Testis (tissue), 3 donors: ENCODE data around the gene BASP1. TPM values are rescaled to one million over a fixed set of nuclear protein-coding genes. Genes with fewer than 3 reads are reported as not detected.

Experiments used
- DNase-seq: peaks from one replicate; pipeline ENCODE4 v3.0.0-alpha.2; 2019
- H3K27ac ChIP-seq, 2 donors: fragments of 200-600 bp; sonication (generic); one replicate each; pipeline ENCODE4 v1.5.1; 2019
- H3K27me3 ChIP-seq: fragments of 200-600 bp; sonication (generic); one replicate; pipeline ENCODE4 v1.5.1; 2019
- H3K36me3 ChIP-seq: fragments of 200-600 bp; sonication (generic); one replicate; pipeline ENCODE4 v1.5.1; 2017; ENCODE audit warnings: low read depth; ENCODE audit errors: missing control alignments
- H3K4me1 ChIP-seq: fragments of 200-600 bp; sonication (generic); one replicate; pipeline ENCODE4 v1.5.1; 2019
- H3K4me3 ChIP-seq, 2 donors: fragments of 200-600 bp; sonication (generic); one replicate each; pipeline ENCODE4 v1.5.1; 2017 to 2019
- H3K9me3 ChIP-seq: fragments of 200-600 bp; sonication (generic); one replicate; pipeline ENCODE4 v1.5.1; 2017
- POLR2A ChIP-seq: fragments of 450-650 bp; IDR thresholded peaks from one replicate; pipeline ENCODE4 v1.6.1; 2017; ENCODE audit warnings: antibody characterized with exemption, mild to moderate bottlenecking, moderate library complexity
- WGBS, 2 donors: methylation state at CpG; one replicate each; pipeline ENCODE4 v1.1.5; 2018; 5-methylcytosine and 5-hydroxymethylcytosine counted together
- intact Hi-C: fragments of 100-400 bp; cut with DNase I; formaldehyde crosslinking; loops from one replicate; pipeline ENCODE4 v1.15.1; 2023; ENCODE audit warnings: low total_unique reads
- polyA plus RNA-seq: library from polyadenylated mRNA; stranded (reverse); fragments of 350-450 nt; fragmentation: Illumina TruSeq; extraction: RNeasy Lipid Tissue Mini Kit (QIAGEN cat#74804); gene quantifications from one replicate; pipeline ENCODE4 v1.2.3, GENCODE V29; 2014; ENCODE audit warnings: low read depth, low replicate concordance; ENCODE audit not compliant: insufficient read depth
- total RNA-seq, 2 donors: library from RNA; depleted of rRNA; stranded (reverse); fragments of >200 nt; gene quantifications; one replicate each; pipeline ENCODE4 v1.2.3, GENCODE V29; 2016
- TF ChIP-seq, protein P1 (sequence below), 3 experiments: fragments of 450-650 bp in 2 of 3; fragments of 200-600 bp in 1 of 3; sonication (generic) in 1 of 3; IDR thresholded peaks; one replicate each; pipeline ENCODE4 v1.5.1; 2016 to 2019; ENCODE audit warnings: antibody characterized with exemption in 3 of 3, mild to moderate bottlenecking in 2 of 3, moderate library complexity in 1 of 3

The BASP1 gene
- total and polyA plus RNA-seq, 3 donors from 2014 or later, result 2.1 to 5.6 (median 2.6) TPM

DNA sequence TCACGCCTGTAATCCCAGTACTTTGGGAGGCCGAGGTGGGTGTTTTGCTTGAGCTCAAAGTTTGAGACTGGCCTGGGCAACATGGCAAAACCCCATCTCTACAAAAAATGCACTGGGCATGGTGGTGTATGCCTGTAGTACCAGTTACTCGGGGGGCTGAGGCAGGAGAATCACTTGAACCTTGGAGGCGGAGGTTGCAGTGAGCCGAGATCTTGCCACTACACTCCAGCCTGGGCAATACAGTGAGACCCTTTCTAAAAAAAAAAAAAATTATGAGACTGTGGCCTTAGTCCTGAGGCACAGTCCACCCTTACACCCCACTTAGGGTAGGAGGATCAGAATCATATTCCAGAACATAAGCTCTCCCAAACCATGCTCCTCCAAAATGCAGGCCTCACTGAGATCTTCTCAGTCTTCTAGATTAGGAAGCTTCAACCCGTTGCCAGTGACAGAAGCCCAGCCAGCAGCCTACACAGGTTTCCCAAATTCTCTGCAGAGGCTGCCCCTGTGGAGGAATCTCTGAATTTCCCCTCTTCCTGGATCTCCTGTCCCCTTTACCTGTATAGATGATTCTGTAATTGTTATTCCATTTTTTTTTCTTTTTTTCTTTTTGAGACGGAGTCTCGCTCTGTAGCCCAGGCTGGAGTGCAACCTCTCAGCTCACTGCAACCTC is 77.3 kb downstream of the BASP1 start:
- no peak overlapping the region for H3K4me3 ChIP-seq
- no peaks in the 10 kb centered on the region for H3K36me3 ChIP-seq
- H3K27ac ChIP-seq, result no peak overlapping the region
- TF ChIP-seq POLR2A, result no peak
- TF ChIP-seq, protein P1, sequence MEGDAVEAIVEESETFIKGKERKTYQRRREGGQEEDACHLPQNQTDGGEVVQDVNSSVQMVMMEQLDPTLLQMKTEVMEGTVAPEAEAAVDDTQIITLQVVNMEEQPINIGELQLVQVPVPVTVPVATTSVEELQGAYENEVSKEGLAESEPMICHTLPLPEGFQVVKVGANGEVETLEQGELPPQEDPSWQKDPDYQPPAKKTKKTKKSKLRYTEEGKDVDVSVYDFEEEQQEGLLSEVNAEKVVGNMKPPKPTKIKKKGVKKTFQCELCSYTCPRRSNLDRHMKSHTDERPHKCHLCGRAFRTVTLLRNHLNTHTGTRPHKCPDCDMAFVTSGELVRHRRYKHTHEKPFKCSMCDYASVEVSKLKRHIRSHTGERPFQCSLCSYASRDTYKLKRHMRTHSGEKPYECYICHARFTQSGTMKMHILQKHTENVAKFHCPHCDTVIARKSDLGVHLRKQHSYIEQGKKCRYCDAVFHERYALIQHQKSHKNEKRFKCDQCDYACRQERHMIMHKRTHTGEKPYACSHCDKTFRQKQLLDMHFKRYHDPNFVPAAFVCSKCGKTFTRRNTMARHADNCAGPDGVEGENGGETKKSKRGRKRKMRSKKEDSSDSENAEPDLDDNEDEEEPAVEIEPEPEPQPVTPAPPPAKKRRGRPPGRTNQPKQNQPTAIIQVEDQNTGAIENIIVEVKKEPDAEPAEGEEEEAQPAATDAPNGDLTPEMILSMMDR (IDR thresholded peaks at IDR 0.05), result no peak
- intact Hi-C loops, result no loop called here
- no peaks in the 10 kb centered on the region for H3K9me3 ChIP-seq
- WGBS, 2 donors, result 80 to 92% methylated on average over 8 of the region's 8 CpGs
- no peaks in the 10 kb centered on the region for H3K4me1 ChIP-seq
- H3K27me3 ChIP-seq, result no peaks in the 10 kb centered on the region
- no peak for DNase-seq

DNA sequence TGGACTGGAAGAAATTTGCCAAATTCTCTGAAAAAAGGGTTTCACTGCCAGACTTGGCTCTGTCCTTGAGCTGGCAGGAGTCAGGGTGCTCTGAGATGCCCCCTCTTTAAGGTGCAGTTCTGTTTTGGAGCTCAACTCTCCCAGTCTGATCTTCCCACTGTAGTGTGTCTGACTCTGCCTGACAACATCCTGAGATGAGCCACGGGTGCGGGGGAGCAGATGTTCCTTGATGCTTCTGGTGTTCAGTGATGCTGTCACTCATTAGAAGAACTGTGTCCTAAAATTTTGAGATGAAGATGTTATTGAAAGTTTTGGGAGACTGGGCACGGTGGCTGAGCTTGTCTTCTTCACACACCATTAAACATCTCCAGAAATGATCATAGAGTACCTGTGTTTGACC is 78.2 kb downstream of the BASP1 start:
- 82 to 90% methylated on average over 3 of the region's 3 CpGs for WGBS, 2 donors
- intact Hi-C loops, result no loop called here
- H3K27me3 ChIP-seq, result no peaks in the 10 kb centered on the region
- no peaks in the 10 kb centered on the region for H3K36me3 ChIP-seq
- H3K4me1 ChIP-seq, result no peaks in the 10 kb centered on the region
- no peaks in the 10 kb centered on the region for H3K9me3 ChIP-seq
- H3K4me3 ChIP-seq, result no peak overlapping the region
- no peak overlapping the region for H3K27ac ChIP-seq
- TF ChIP-seq POLR2A, result no peak
- TF ChIP-seq, protein P1 (IDR thresholded peaks at IDR 0.05), result no peak
- DNase-seq, result no peak

DNA sequence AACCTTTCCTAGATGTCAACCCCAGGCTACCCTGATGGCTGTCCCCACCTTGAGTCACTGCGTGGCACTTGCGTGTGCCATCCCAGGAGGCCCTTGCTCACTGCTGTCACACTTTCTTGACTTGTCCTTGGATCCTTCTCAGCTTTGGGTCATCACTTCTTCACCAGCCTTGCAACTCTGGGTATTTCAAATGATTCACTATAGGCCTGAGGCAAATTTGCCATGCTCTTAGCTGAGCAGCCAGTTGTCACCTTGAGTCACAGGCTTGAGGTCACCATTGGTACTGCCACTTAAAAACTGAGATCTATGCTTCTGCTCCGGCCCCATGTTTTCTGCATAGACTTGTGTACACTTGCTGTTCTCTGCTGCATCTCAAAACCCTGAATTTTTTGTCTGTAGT is 84.7 kb downstream of the BASP1 start:
- TF ChIP-seq, protein P1 (IDR thresholded peaks at IDR 0.05), result no peak
- no peak for TF ChIP-seq POLR2A
- no peaks in the 10 kb centered on the region for H3K27me3 ChIP-seq
- H3K9me3 ChIP-seq, result no peaks in the 10 kb centered on the region
- no peak overlapping the region for H3K27ac ChIP-seq
- DNase-seq, result no peak
- 85 to 94% methylated on average over 3 of the region's 3 CpGs for WGBS, 2 donors
- H3K4me3 ChIP-seq, result no peak overlapping the region
- H3K4me1 ChIP-seq, result no peaks in the 10 kb centered on the region
- intact Hi-C loops, result no loop called here
- no peaks in the 10 kb centered on the region for H3K36me3 ChIP-seq

DNA sequence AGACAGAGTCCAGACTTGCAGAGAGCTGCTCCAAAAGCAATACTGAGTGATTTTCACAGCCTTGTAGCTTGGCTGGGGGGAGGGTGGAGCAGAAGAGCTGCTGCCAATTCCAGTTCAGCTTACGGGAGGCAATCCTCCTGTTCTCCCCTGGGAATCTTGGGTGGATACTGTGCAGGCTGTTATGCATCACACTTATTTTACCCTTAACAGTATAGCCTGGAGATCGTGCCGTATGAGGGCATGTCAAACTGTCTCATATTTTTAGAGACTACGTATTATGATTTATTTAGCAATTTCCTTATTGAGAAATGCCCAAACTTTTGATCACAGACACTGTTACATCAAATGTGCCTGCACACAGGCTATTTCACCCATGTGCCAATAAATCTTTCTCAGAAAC is 85.2 kb downstream of the BASP1 start:
- Histone ChIP-seq H3K9me3 (no peaks in the 10 kb centered on the region), H3K4me3 (no peak overlapping the region), H3K36me3 (no peaks in the 10 kb centered on the region), H3K4me1 (no peaks in the 10 kb centered on the region), H3K27me3 (no peaks in the 10 kb centered on the region), H3K27ac (no peak overlapping the region)
- intact Hi-C loops, result no loop called here
- WGBS, 2 donors, result 50 to 61% methylated on average over 4 of the region's 4 CpGs
- DNase-seq, result no peak
- TF ChIP-seq POLR2A, result no peak
- TF ChIP-seq, protein P1 (IDR thresholded peaks at IDR 0.05), result no peak

DNA sequence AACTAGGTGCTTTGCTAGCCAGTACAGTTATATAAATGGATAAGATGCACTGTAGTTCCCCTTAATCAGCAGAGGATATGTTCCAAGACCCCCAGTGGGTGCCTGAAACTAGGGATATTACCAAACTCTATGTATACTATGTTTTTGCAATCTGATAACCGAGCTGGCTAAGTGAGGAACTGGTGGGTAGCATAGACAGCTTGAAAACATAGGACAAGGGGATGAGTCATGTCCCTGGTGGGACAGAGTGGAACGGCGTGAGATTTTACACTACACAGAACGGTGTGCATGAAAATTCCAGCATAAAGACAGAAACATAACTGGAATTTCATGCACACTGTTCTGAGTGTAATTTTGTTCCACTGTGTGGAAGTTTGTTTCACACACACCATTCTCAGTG is 86.9 kb downstream of the BASP1 start:
- Histone ChIP-seq H3K4me3 (no peak overlapping the region), H3K9me3 (no peaks in the 10 kb centered on the region), H3K27me3 (no peaks in the 10 kb centered on the region), H3K4me1 (no peaks in the 10 kb centered on the region), H3K27ac (no peak overlapping the region), H3K36me3 (no peaks in the 10 kb centered on the region)
- 75 to 84% methylated on average over 4 of the region's 4 CpGs for WGBS, 2 donors
- intact Hi-C loops, result no loop called here
- TF ChIP-seq, protein P1 (IDR thresholded peaks at IDR 0.05), result no peak
- TF ChIP-seq POLR2A, result no peak
- DNase-seq, result no peak
